ENCODE measurements around the gene NOP10.
"Not testable (repeated sequence)": the region's sequence is repeated elsewhere in the genome, so short reads cannot be mapped to it uniquely, and the experiment has no call there.

NOP10 gene

GRCh38 chr15:34354286-34354685 is 11.3 kb upstream of the NOP10 start:
- DNase-seq (ENCODE audit: extremely low read depth, insufficient read length) = no peak
- H3K4me3 ChIP-seq (replicated peaks; ENCODE audit: low read depth, low read length) = no peak overlapping the region
- peaks cover 15% of the 10 kb centered on the region for H3K36me3 ChIP-seq (ENCODE audit: control insufficient read depth, insufficient read depth, low read length)
- no peaks in the 10 kb centered on the region for H3K27me3 ChIP-seq (replicated peaks; ENCODE audit: control insufficient read depth, insufficient read depth, low read length)
- TF ChIP-seq CTCF (IDR thresholded peaks at IDR 0.05; ENCODE audit: insufficient read depth, low read length, poor library complexity, severe bottlenecking) = no peak

GRCh38 chr15:34353627-34354026 is 10.7 kb upstream of the NOP10 start:
- no peak for TF ChIP-seq CTCF (IDR thresholded peaks at IDR 0.05; ENCODE audit: insufficient read depth, low read length, poor library complexity, severe bottlenecking)
- H3K36me3 ChIP-seq (ENCODE audit: control insufficient read depth, insufficient read depth, low read length) = peaks cover 11% of the 10 kb centered on the region
- H3K4me3 ChIP-seq (replicated peaks; ENCODE audit: low read depth, low read length) = no peak overlapping the region
- no peaks in the 10 kb centered on the region for H3K27me3 ChIP-seq (replicated peaks; ENCODE audit: control insufficient read depth, insufficient read depth, low read length)
- no peak for DNase-seq (ENCODE audit: extremely low read depth, insufficient read length)

- peaks cover 11% of the 10 kb centered on the region for H3K36me3 ChIP-seq (ENCODE audit: control insufficient read depth, insufficient read depth, low read length)
- not testable (repeated sequence) for H3K4me3 ChIP-seq (replicated peaks; ENCODE audit: low read depth, low read length); DNase-seq (ENCODE audit: extremely low read depth, insufficient read length); H3K27me3 ChIP-seq (replicated peaks; ENCODE audit: control insufficient read depth, insufficient read depth, low read length)
Observed at GRCh38 chr15:34352996-34353395, 10.1 kb upstream of the NOP10 start.

- DNase-seq (ENCODE audit: extremely low read depth, insufficient read length) = no peak
- TF ChIP-seq CTCF (IDR thresholded peaks at IDR 0.05; ENCODE audit: insufficient read depth, low read length, poor library complexity, severe bottlenecking) = no peak
- no peak overlapping the region for H3K4me3 ChIP-seq (replicated peaks; ENCODE audit: low read depth, low read length)
- H3K36me3 ChIP-seq (ENCODE audit: control insufficient read depth, insufficient read depth, low read length) = no peaks in the 10 kb centered on the region
- no peaks in the 10 kb centered on the region for H3K27me3 ChIP-seq (replicated peaks; ENCODE audit: control insufficient read depth, insufficient read depth, low read length)
Observed at GRCh38 chr15:34349769-34350168, 6.8 kb upstream of the NOP10 start.

GRCh38 chr15:34348735-34349300 is 5.9 kb upstream of the NOP10 start:
- DNase-seq (ENCODE audit: extremely low read depth, insufficient read length) = no peak
- no peak for TF ChIP-seq CTCF (IDR thresholded peaks at IDR 0.05; ENCODE audit: insufficient read depth, low read length, poor library complexity, severe bottlenecking)
- Histone ChIP-seq H3K4me3 (replicated peaks; ENCODE audit: low read depth, low read length) (no peak overlapping the region), H3K36me3 (ENCODE audit: control insufficient read depth, insufficient read depth, low read length) (no peaks in the 10 kb centered on the region), H3K27me3 (replicated peaks; ENCODE audit: control insufficient read depth, insufficient read depth, low read length) (no peaks in the 10 kb centered on the region)

GRCh38 chr15:34347951-34348638 is 5.2 kb upstream of the NOP10 start:
- no peak for DNase-seq (ENCODE audit: extremely low read depth, insufficient read length)
- H3K36me3 ChIP-seq (ENCODE audit: control insufficient read depth, insufficient read depth, low read length) = no peaks in the 10 kb centered on the region
- H3K4me3 ChIP-seq (replicated peaks; ENCODE audit: low read depth, low read length) = no peak overlapping the region
- TF ChIP-seq CTCF (IDR thresholded peaks at IDR 0.05; ENCODE audit: insufficient read depth, low read length, poor library complexity, severe bottlenecking) = no peak
- no peaks in the 10 kb centered on the region for H3K27me3 ChIP-seq (replicated peaks; ENCODE audit: control insufficient read depth, insufficient read depth, low read length)

GRCh38 chr15:34342213-34342736 is 661 bp downstream of the NOP10 start:
- H3K36me3 ChIP-seq (ENCODE audit: control insufficient read depth, insufficient read depth, low read length); H3K27me3 ChIP-seq (replicated peaks; ENCODE audit: control insufficient read depth, insufficient read depth, low read length); DNase-seq (ENCODE audit: extremely low read depth, insufficient read length): not testable (repeated sequence)
- H3K4me3 ChIP-seq (replicated peaks; ENCODE audit: low read depth, low read length) = peak overlapping the region; percentile 88
